ENCODE data around the gene ADAD2. TPM values are rescaled to one million over a fixed set of nuclear protein-coding genes. Genes with fewer than 3 reads are reported as not detected.

The ADAD2 gene
- total and polyA plus RNA-seq, 2 of the 4 experiments (the other 2 are of a cell fraction) = not detected

- H3K4me3 ChIP-seq (ENCODE audit: insufficient read depth, low read depth, low read length) = no peak overlapping the region
- no peak for DNase-seq
- in situ Hi-C loops (cut with MboI; ENCODE audit: low sequenced_read_pairs) = no loop called here
- no peak overlapping the region for H2AFZ ChIP-seq (replicated peaks; ENCODE audit: low read length, poor library complexity)
- H3K4ac ChIP-seq (ENCODE audit: low read depth, low read length) = no peak overlapping the region
- no peak overlapping the region for H2BK20ac ChIP-seq (ENCODE audit: low read depth, low read length)
- H2BK120ac ChIP-seq (ENCODE audit: low read depth, low read length) = no peak overlapping the region
- 100% methylated on average over 9 of the region's 26 CpGs; no CpG with 5 or more reads in 1 of the 2 experiments for WGBS, 2 experiments (ENCODE audit: extremely low coverage in 2 of 2, insufficient read length in 1 of 2)
- POLR2A ChIA-PET (ENCODE audit: unreplicated experiment) = no interaction called here
- CTCF ChIA-PET = no interaction called here
- no peak overlapping the region for H2BK5ac ChIP-seq (ENCODE audit: low read depth, low read length, poor library complexity, severe bottlenecking)
- no peak overlapping the region for H3K9ac ChIP-seq (ENCODE audit: low read depth, low read length)
- peaks cover 56% of the 10 kb centered on the region for H3K36me3 ChIP-seq (ENCODE audit: control insufficient read depth, insufficient read depth, low read length)
- no peak overlapping the region for H3K18ac ChIP-seq (ENCODE audit: low read depth, low read length)
- TF ChIP-seq BHLHE40 (IDR thresholded peaks at IDR 0.05; ENCODE audit: low read depth, low read length) (no peak), CHD1 (IDR thresholded peaks at IDR 0.05; ENCODE audit: low read depth, low read length) (no peak), MXI1 (IDR thresholded peaks at IDR 0.05; ENCODE audit: borderline replicate concordance, low read depth, low read length) (no peak), CTCF (conservative IDR thresholded peaks at IDR 0.05; ENCODE audit: low read depth, low read length) (no peak), MAFK (IDR thresholded peaks at IDR 0.05; ENCODE audit: low read depth, low read length) (no peak)
- no peak overlapping the region for H2AK5ac ChIP-seq (ENCODE audit: low read depth, low read length)
- no peaks in the 10 kb centered on the region for H3K9me3 ChIP-seq (ENCODE audit: control insufficient read depth, insufficient read depth, low read length)
- peaks cover 6% of the 10 kb centered on the region; the same call in 1 of the 2 replicates for H3K9me1 ChIP-seq (ENCODE audit: insufficient read depth, low read length)
- no TSS peak for BruUV-seq (replicated peaks)
- intact Hi-C loops (cut with micrococcal nuclease) = no loop called here
- H3K27ac ChIP-seq (ENCODE audit: insufficient read depth, low read length) = no peak overlapping the region
- H4K5ac ChIP-seq (ENCODE audit: low read depth, low read length) = no peak overlapping the region
- peaks cover 13% of the 10 kb centered on the region for H4K20me1 ChIP-seq (ENCODE audit: insufficient read depth, low read length)
- H3K56ac ChIP-seq (ENCODE audit: extremely low read depth, insufficient read depth, low read length) = no peak overlapping the region
- no peak overlapping the region for H4K8ac ChIP-seq (ENCODE audit: low read depth in 2 of 2, low read length in 2 of 2)
- dilution Hi-C loops (cut with HindIII; ENCODE audit: low sequenced_read_pairs, unreplicated experiment) = no loop called here
- H2AK9ac ChIP-seq (replicated peaks; ENCODE audit: low read depth, low read length, poor library complexity) = peak overlapping the region; percentile 15
- H4K91ac ChIP-seq (ENCODE audit: insufficient read depth, low read depth, low read length) = no peak overlapping the region
- H3K4me2 ChIP-seq (ENCODE audit: low read depth, low read length) = no peak overlapping the region
- no peak overlapping the region for H3K23ac ChIP-seq (ENCODE audit: low read depth, low read length)
- H3K27me3 ChIP-seq (ENCODE audit: control insufficient read depth, insufficient read depth, low read length) = no peaks in the 10 kb centered on the region
- no peak overlapping the region for H3K14ac ChIP-seq (replicated peaks; ENCODE audit: low read depth, low read length)
- peaks cover 5% of the 10 kb centered on the region for H3K4me1 ChIP-seq (ENCODE audit: control insufficient read depth, insufficient read depth, low read length)
- no peak overlapping the region for H2BK15ac ChIP-seq (ENCODE audit: low read depth, low read length)
- no peak for ATAC-seq (ENCODE audit: low read depth)
- peaks cover 16 to 48% of the 10 kb centered on the region in 2 experiments for H3K79me1 ChIP-seq (ENCODE audit: low read depth in 1 of 2, low read length in 2 of 2)
Observed at GRCh38 chr16:84182680-84183571, 8.0 kb upstream of the ADAD2 start.

Data from IMR-90 (cell line).